Endodermal cell (in vitro differentiated cells): Measurements from ENCODE around the gene CTR9. TPM values are rescaled to one million over a fixed set of nuclear protein-coding genes. Genes with fewer than 3 reads are reported as not detected.

ENCODE experiments used
- DNase-seq: peaks from one replicate; pipeline ENCODE4 v3.0.0-alpha.2; 2017
- H3K27ac ChIP-seq: 2 replicates; pipeline ENCODE4 v1.5.1; 2013; ENCODE audit warnings: mild to moderate bottlenecking, low read depth, low read length, moderate library complexity
- H3K27me3 ChIP-seq: 2 replicates; pipeline ENCODE4 v1.6.1; 2013; ENCODE audit warnings: mild to moderate bottlenecking, low read length, moderate library complexity; ENCODE audit not compliant: insufficient read depth, control insufficient read depth, poor library complexity, severe bottlenecking
- H3K36me3 ChIP-seq: 2 replicates; pipeline ENCODE4 v1.7.0; 2013; ENCODE audit warnings: mild to moderate bottlenecking, low read length, moderate library complexity; ENCODE audit not compliant: control insufficient read depth, insufficient read depth
- H3K4me1 ChIP-seq: one replicate; pipeline ENCODE4 v1.7.0; 2013; ENCODE audit warnings: low read length; ENCODE audit not compliant: control insufficient read depth, insufficient read depth
- H3K4me3 ChIP-seq: 2 replicates; pipeline ENCODE4 v1.5.1; 2013; ENCODE audit warnings: mild to moderate bottlenecking, low read length, moderate library complexity
- H3K9ac ChIP-seq: 2 replicates; pipeline ENCODE4 v1.6.1; 2013; ENCODE audit warnings: mild to moderate bottlenecking, low read length, moderate library complexity; ENCODE audit not compliant: poor library complexity, severe bottlenecking; ENCODE audit errors: extremely low read depth
- H3K9me3 ChIP-seq: 2 replicates; pipeline ENCODE4 v1.6.1; 2013; ENCODE audit warnings: mild to moderate bottlenecking, low read length, moderate library complexity; ENCODE audit not compliant: control insufficient read depth
- H3K27ac Mint-ChIP-seq: 2 replicates; pipeline ENCODE4 v1.8.0; 2020; ENCODE audit warnings: mixed read lengths
- H3K27me3 Mint-ChIP-seq: 2 replicates; pipeline ENCODE4 v1.8.0; 2021; ENCODE audit warnings: mild to moderate bottlenecking, mixed read lengths; ENCODE audit not compliant: insufficient read depth
- H3K36me3 Mint-ChIP-seq: 2 replicates; pipeline ENCODE4 v1.8.0; 2020; ENCODE audit warnings: low read depth, mixed read lengths
- H3K4me1 Mint-ChIP-seq: 2 replicates; pipeline ENCODE4 v1.8.0; 2020; ENCODE audit warnings: mixed read lengths
- H3K4me3 Mint-ChIP-seq: 2 replicates; pipeline ENCODE4 v1.8.0; 2020; ENCODE audit warnings: mild to moderate bottlenecking, moderate library complexity, mixed read lengths
- H3K9me3 Mint-ChIP-seq: 2 replicates; pipeline ENCODE4 v1.8.0; 2020; ENCODE audit warnings: mild to moderate bottlenecking, mixed read lengths
- WGBS, 2 experiments: methylation state at CpG; one replicate each; pipeline versions ENCODE4 v1.1.5 to v1.1.7; 2013; ENCODE audit warnings: missing lambda C conversion rate in 2 of 2, mixed read lengths in 1 of 2; ENCODE audit not compliant: insufficient coverage in 1 of 2, insufficient read length in 1 of 2; 5-methylcytosine and 5-hydroxymethylcytosine counted together
- total RNA-seq, 2 donors: library from RNA; stranded (reverse); fragmentation: NEBNext Ultra II Directional in 1 of 2; extraction: Animal tissue kit (Norgen Biotek cat#: 25700) in 1 of 2; gene quantifications; 2 replicates in 1 of 2; 3 replicates in 1 of 2; pipeline ENCODE4 v1.2.1, GENCODE V29; 2021
- TF ChIP-seq, protein P1 (sequence below): fragments of 200-600 bp; sonication (generic); conservative IDR thresholded peaks from 2 replicates; pipeline ENCODE4 v1.5.0; 2021; ENCODE audit warnings: antibody characterized with exemption, mild to moderate bottlenecking

The CTR9 gene
- total RNA-seq, 2 donors from 2014 or later: 32.7 to 37.5 TPM

- 94 to 100% methylated on average over 1 of the region's 1 CpG for WGBS, 2 experiments
- H3K9ac ChIP-seq: no peak overlapping the region
- H3K27ac ChIP-seq: no peak overlapping the region
- Mint-ChIP-seq H3K36me3 (peaks cover 44% of the 10 kb centered on the region), H3K4me1 (peaks cover 3% of the 10 kb centered on the region), H3K9me3 (no peaks in the 10 kb centered on the region), H3K4me3 (no peak overlapping the region), H3K27me3 (no peaks in the 10 kb centered on the region), H3K27ac (no peak overlapping the region)
- DNase-seq: no peak
- no peak overlapping the region for H3K4me3 ChIP-seq
- peaks cover 54% of the 10 kb centered on the region for H3K36me3 ChIP-seq
- TF ChIP-seq, protein P1, sequence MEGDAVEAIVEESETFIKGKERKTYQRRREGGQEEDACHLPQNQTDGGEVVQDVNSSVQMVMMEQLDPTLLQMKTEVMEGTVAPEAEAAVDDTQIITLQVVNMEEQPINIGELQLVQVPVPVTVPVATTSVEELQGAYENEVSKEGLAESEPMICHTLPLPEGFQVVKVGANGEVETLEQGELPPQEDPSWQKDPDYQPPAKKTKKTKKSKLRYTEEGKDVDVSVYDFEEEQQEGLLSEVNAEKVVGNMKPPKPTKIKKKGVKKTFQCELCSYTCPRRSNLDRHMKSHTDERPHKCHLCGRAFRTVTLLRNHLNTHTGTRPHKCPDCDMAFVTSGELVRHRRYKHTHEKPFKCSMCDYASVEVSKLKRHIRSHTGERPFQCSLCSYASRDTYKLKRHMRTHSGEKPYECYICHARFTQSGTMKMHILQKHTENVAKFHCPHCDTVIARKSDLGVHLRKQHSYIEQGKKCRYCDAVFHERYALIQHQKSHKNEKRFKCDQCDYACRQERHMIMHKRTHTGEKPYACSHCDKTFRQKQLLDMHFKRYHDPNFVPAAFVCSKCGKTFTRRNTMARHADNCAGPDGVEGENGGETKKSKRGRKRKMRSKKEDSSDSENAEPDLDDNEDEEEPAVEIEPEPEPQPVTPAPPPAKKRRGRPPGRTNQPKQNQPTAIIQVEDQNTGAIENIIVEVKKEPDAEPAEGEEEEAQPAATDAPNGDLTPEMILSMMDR: no peak
- H3K4me1 ChIP-seq: no peaks in the 10 kb centered on the region
- no peaks in the 10 kb centered on the region for H3K27me3 ChIP-seq
- H3K9me3 ChIP-seq: no peaks in the 10 kb centered on the region
Observed at GRCh38 chr11:10779086-10779485, 28.0 kb downstream of the CTR9 start.

- H3K4me1 Mint-ChIP-seq: peaks cover 12% of the 10 kb centered on the region
- no peaks in the 10 kb centered on the region for H3K27me3 ChIP-seq
- 93% methylated on average over 2 of the region's 2 CpGs for WGBS, 2 experiments
- peaks cover 44% of the 10 kb centered on the region for H3K36me3 ChIP-seq
- no peak overlapping the region for H3K4me3 Mint-ChIP-seq
- no peak for DNase-seq
- peaks cover 35% of the 10 kb centered on the region for H3K36me3 Mint-ChIP-seq
- no peak overlapping the region for H3K27ac ChIP-seq
- TF ChIP-seq, protein P1: no peak
- peak overlapping the region; percentile 45 for H3K27ac Mint-ChIP-seq
- no peaks in the 10 kb centered on the region for H3K9me3 ChIP-seq
- H3K4me1 ChIP-seq: peaks cover 8% of the 10 kb centered on the region
- no peaks in the 10 kb centered on the region for H3K9me3 Mint-ChIP-seq
- H3K9ac ChIP-seq: no peak overlapping the region
- H3K27me3 Mint-ChIP-seq: no peaks in the 10 kb centered on the region
- H3K4me3 ChIP-seq: no peak overlapping the region
Observed at GRCh38 chr11:10780040-10780439, 29.0 kb downstream of the CTR9 start.

DNA sequence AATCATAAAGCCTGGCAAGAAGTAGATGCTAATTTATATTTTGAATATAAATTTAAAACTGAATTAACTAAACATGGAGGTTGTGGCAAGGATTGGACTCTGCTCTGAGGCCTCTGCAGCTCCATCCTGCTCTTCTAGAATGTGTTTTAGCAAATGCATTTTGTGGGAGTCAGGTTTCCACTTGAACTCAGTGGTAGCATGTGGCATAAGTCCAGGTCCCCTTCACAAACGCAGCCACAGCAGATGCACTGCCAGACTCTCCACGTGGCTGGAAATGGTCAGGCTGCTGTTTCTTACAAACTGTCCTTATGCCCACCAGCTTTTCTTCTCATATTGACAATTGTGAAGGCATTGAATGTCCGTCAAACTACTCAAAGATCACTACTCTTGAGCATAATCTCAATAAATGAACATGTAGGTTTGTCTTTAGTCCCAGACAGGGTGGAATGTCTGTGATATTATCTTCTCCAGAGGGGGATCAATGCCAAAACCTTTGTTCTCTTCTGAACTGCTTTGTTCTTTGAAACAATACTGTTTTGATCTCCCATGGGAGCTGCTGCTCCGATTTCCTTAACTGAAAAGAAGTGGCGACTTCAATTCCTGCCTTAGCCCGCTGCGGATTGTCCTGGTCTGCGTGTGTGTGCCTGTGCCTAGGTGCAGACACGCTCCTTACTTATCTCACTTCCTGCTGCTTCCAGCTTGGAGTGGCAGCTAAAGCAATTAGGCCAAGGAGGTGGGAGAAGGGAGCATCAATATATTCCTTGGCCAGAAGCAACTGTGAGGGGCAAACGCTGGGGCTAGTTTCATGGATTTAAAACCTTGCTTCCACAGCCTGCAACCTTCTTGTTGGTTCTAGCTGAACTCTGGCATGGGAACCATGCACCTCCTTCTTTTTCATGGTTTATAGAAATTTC is 33.4 kb downstream of the CTR9 start:
- TF ChIP-seq, protein P1: no peak
- H3K27ac Mint-ChIP-seq: peak overlapping the region; percentile 89
- H3K36me3 ChIP-seq: peaks cover 5% of the 10 kb centered on the region
- H3K4me1 Mint-ChIP-seq: peaks cover 23% of the 10 kb centered on the region
- H3K9me3 Mint-ChIP-seq: no peaks in the 10 kb centered on the region
- peak overlapping the region; percentile 12 for H3K9ac ChIP-seq
- H3K4me3 ChIP-seq: peak overlapping the region; percentile 71
- H3K27me3 ChIP-seq: no peaks in the 10 kb centered on the region
- H3K27ac ChIP-seq: peak overlapping the region; percentile 29
- peaks cover 5% of the 10 kb centered on the region for H3K36me3 Mint-ChIP-seq
- H3K9me3 ChIP-seq: no peaks in the 10 kb centered on the region
- WGBS, 2 experiments: 53 to 84% methylated on average over 2 to 10 of the region's 10 CpGs
- DNase-seq: peak; percentile 69
- H3K4me3 Mint-ChIP-seq: peak overlapping the region; percentile 30
- no peaks in the 10 kb centered on the region for H3K27me3 Mint-ChIP-seq
- peaks cover 18% of the 10 kb centered on the region for H3K4me1 ChIP-seq
